Testis (tissue), 2 donors: ENCODE measurements around the gene SIPA1.

Experiments
- CTCF ChIP-seq, 3 experiments: fragments of 450-650 bp in 2 of 3; fragments of 200-600 bp in 1 of 3; sonication (generic) in 1 of 3; IDR thresholded peaks; one replicate each; pipeline ENCODE4 v1.5.1; 2016 to 2019; ENCODE audit warnings: antibody characterized with exemption in 3 of 3, mild to moderate bottlenecking in 2 of 3, moderate library complexity in 1 of 3
- POLR2A ChIP-seq: fragments of 450-650 bp; IDR thresholded peaks from one replicate; pipeline ENCODE4 v1.6.1; 2017; ENCODE audit warnings: antibody characterized with exemption, mild to moderate bottlenecking, moderate library complexity

GRCh38 chr11:65633390-65634108 is 4.4 kb upstream of the SIPA1 start:
- TF ChIP-seq CTCF (IDR thresholded peaks at IDR 0.05) (no peak), POLR2A (no peak)
